Ovary (tissue), 9 donors: ENCODE data around the gene PFN4. TPM values are rescaled to one million over a fixed set of nuclear protein-coding genes. Genes with fewer than 3 reads are reported as not detected.
"Not testable (repeated sequence)": the region's sequence is repeated elsewhere in the genome, so short reads cannot be mapped to it uniquely, and the experiment has no call there.

Source experiments
- DNase-seq, 5 donors: peaks; one replicate each; pipeline ENCODE4 v3.0.0-alpha.2; 2019 to 2020
- H3K27ac ChIP-seq, 2 donors: fragments of 200-600 bp; one replicate each; pipeline versions ENCODE4 v1.5.1 to v1.8.0; 2019 to 2022
- H3K27me3 ChIP-seq: fragments of 200-600 bp; one replicate; pipeline ENCODE4 v1.8.0; 2022
- H3K36me3 ChIP-seq: fragments of 200-600 bp; sonication (generic); one replicate; pipeline ENCODE4 v1.5.1; 2019
- H3K4me1 ChIP-seq: one replicate; pipeline ENCODE4 v1.8.1; 2013; ENCODE audit warnings: mild to moderate bottlenecking, moderate library complexity; ENCODE audit not compliant: insufficient read depth
- H3K4me3 ChIP-seq: fragments of 200-600 bp; sonication (generic); one replicate; pipeline ENCODE4 v1.5.1; 2017
- H3K9me3 ChIP-seq, 2 donors: fragments of 200-600 bp in 1 of 2; sonication (generic) in 1 of 2; one replicate each; pipeline versions ENCODE4 v1.5.1 to v1.8.1; 2013 to 2019; ENCODE audit warnings: mild to moderate bottlenecking in 1 of 2, moderate library complexity in 1 of 2
- EP300 ChIP-seq: sonication (generic); formaldehyde crosslinking; IDR thresholded peaks from one replicate; pipeline ENCODE4 v1.6.1; 2017; ENCODE audit warnings: antibody characterized with exemption
- POLR2A ChIP-seq: fragments of 450-650 bp; IDR thresholded peaks from one replicate; pipeline ENCODE4 v1.6.1; 2017; ENCODE audit warnings: antibody characterized with exemption, mild to moderate bottlenecking, moderate library complexity
- WGBS, 3 donors: extraction: QIAGEN DNeasy Blood & Tissue Kit in 1 of 3; methylation state at CpG; one replicate each; pipeline versions ENCODE4 v1.1.5 to v1.1.7; 2013 to 2017; 5-methylcytosine and 5-hydroxymethylcytosine counted together
- intact Hi-C, 4 donors: fragments of 100-400 bp; cut with DNase I; formaldehyde crosslinking; loops; one replicate each; pipeline versions ENCODE4 v1.11.0 to v1.15.1; 2022 to 2023
- polyA plus RNA-seq, 2 donors: library from polyadenylated mRNA; stranded (reverse); fragments of 200-250 nt in 1 of 2; fragments of 350-450 nt in 1 of 2; fragmentation: Illumina TruSeq in 1 of 2; extraction: RNeasy Lipid Tissue Mini Kit (QIAGEN cat#74804) in 1 of 2; gene quantifications; one replicate each; pipeline ENCODE4 v1.2.3, GENCODE V29; 2013 to 2014
- total RNA-seq, 7 donors: library from RNA; depleted of rRNA in 2 of 7; stranded (reverse); fragments of >200 nt in 2 of 7; fragmentation: NEBNext Ultra II Directional in 3 of 7; extraction: Animal tissue kit (Norgen Biotek cat#: 25700) in 3 of 7; gene quantifications; one replicate each; pipeline versions ENCODE4 v1.1.0 to v1.2.4, GENCODE V29; 2016 to 2023
- TF ChIP-seq, protein P1 (sequence below), 3 donors: fragments of 450-650 bp in 2 of 3; fragments of 200-600 bp in 1 of 3; IDR thresholded peaks; one replicate each; pipeline versions ENCODE4 v1.5.1 to v1.8.0; 2016 to 2022; ENCODE audit warnings: antibody characterized with exemption in 3 of 3, mild to moderate bottlenecking in 1 of 3
- donor health status: DM: no; HTN: no; CAD: no; lungs with moderate emphysema.
- donor health status: DM: no; HTN: no; CAD: no.
- donor health status: Bipolar disorder and iron deficiency.
- donor health status: DM: yes; HTN: yes; CAD: no.
- donor health status: DM: no; HTN: no; CAD: no.
- donor health status: DM: yes; HTN: yes; CAD: no.

Gene PFN4
- total and polyA plus RNA-seq, 9 donors: 0.18 to 4.4 (median 1.1) TPM

DNA sequence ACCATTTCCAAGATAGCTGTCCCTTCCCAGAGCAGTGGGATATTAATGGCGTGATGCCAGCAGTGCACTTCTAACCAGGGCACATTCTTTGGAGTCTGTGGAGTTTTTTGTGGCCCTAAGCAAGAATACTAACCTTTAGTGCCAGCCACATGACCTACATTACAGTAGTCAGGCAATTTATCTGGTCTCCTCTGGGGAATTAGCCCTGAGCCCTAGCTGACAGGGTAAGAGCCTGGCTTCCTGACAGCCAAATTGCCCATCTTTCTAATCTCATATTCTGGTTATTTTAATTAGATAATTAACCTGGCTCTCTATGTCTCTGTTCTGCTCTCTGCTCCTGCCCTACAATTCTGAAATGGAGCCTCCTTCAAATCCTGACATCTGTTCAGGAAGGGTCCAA lies 5.2 kb downstream of the PFN4 start:
- H3K27ac ChIP-seq: no peak overlapping the region
- TF ChIP-seq POLR2A: no peak
- TF ChIP-seq, protein P1, sequence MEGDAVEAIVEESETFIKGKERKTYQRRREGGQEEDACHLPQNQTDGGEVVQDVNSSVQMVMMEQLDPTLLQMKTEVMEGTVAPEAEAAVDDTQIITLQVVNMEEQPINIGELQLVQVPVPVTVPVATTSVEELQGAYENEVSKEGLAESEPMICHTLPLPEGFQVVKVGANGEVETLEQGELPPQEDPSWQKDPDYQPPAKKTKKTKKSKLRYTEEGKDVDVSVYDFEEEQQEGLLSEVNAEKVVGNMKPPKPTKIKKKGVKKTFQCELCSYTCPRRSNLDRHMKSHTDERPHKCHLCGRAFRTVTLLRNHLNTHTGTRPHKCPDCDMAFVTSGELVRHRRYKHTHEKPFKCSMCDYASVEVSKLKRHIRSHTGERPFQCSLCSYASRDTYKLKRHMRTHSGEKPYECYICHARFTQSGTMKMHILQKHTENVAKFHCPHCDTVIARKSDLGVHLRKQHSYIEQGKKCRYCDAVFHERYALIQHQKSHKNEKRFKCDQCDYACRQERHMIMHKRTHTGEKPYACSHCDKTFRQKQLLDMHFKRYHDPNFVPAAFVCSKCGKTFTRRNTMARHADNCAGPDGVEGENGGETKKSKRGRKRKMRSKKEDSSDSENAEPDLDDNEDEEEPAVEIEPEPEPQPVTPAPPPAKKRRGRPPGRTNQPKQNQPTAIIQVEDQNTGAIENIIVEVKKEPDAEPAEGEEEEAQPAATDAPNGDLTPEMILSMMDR (IDR thresholded peaks at IDR 0.05): no peak
- no peak for TF ChIP-seq EP300
- WGBS, 3 donors: 88 to 95% (median 95%) methylated on average over 1 of the region's 1 CpG
- H3K4me1 ChIP-seq: peaks cover 1% of the 10 kb centered on the region
- no peaks in the 10 kb centered on the region for H3K27me3 ChIP-seq
- intact Hi-C loops: loop anchor here in 1 of 4 donors (5.0 kb wide), 1 partner anchor 254 kb away; no protein-coding TSS in a partner anchor
- no peak for DNase-seq
- H3K9me3 ChIP-seq: no peaks in the 10 kb centered on the region
- no peaks in the 10 kb centered on the region for H3K36me3 ChIP-seq
- H3K4me3 ChIP-seq: no peak overlapping the region

GRCh38 chr2:24115057-24115456 lies 8.1 kb downstream of the PFN4 start:
- Histone ChIP-seq H3K27ac (no peak overlapping the region), H3K27me3 (no peaks in the 10 kb centered on the region), H3K9me3 (no peaks in the 10 kb centered on the region), H3K36me3 (no peaks in the 10 kb centered on the region), H3K4me3 (no peak overlapping the region), H3K4me1 (peaks cover 7% of the 10 kb centered on the region)
- DNase-seq: no peak
- intact Hi-C loops: loop anchor here in 1 of 4 donors (5.0 kb wide), 1 partner anchor 257 kb away; no protein-coding TSS in a partner anchor
- TF ChIP-seq EP300 (no peak), POLR2A (no peak)
- TF ChIP-seq, protein P1 (IDR thresholded peaks at IDR 0.05): no peak
- WGBS, 3 donors: 5 to 10% (median 5%) methylated on average over 2 of the region's 2 CpGs

GRCh38 chr2:24111407-24111901 lies 11.7 kb downstream of the PFN4 start:
- H3K4me1 ChIP-seq: peaks cover 7% of the 10 kb centered on the region
- 8 to 20% (median 10%) methylated on average over 2 of the region's 2 CpGs for WGBS, 3 donors
- H3K27ac ChIP-seq: no peak overlapping the region
- no peak for TF ChIP-seq POLR2A
- no peak for TF ChIP-seq EP300
- TF ChIP-seq, protein P1 (IDR thresholded peaks at IDR 0.05): no peak
- H3K4me3 ChIP-seq: no peak overlapping the region
- no peaks in the 10 kb centered on the region for H3K27me3 ChIP-seq
- no peak for DNase-seq
- intact Hi-C loops: no loop called here
- H3K36me3 ChIP-seq: no peaks in the 10 kb centered on the region
- no peaks in the 10 kb centered on the region for H3K9me3 ChIP-seq

DNA sequence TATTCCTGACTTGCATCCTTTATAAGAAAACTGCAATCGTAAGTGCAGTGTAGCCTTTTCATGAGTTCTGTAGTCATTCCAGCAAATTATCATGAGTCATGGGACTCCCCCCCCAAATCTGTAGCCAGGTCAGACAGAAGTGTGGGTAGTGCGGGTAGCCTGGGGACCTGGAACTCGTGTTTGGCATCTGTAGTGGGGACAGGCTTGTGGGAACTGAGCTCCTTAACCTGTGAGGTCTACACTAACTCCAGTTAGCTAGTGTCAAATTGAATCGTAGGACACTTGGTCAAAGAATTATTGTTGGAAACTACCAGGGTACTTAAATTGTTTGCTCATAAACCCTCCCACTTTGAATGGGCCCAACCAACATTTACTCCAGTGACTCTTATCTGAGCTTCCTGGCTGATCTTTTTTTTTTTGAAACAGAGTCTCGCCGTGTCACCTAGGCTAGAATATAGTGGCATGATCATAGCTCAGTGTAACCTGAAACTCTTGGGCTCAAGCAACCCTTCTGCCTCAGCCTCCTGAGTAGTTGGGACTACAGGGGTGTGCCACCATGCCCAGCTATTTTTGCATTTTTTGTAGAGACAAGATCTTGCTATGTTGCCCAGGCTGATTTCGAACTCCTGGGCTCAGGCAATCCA lies 12.4 kb downstream of the PFN4 start:
- no peaks in the 10 kb centered on the region for H3K36me3 ChIP-seq
- DNase-seq: no peak
- no peak overlapping the region for H3K27ac ChIP-seq
- no peak overlapping the region for H3K4me3 ChIP-seq
- intact Hi-C loops: no loop called here
- 69 to 77% (median 73%) methylated on average over 7 of the region's 7 CpGs for WGBS, 3 donors
- H3K27me3 ChIP-seq: no peaks in the 10 kb centered on the region
- no peak for TF ChIP-seq POLR2A
- TF ChIP-seq, protein P1 (IDR thresholded peaks at IDR 0.05): no peak
- no peak for TF ChIP-seq EP300
- peaks cover 7% of the 10 kb centered on the region for H3K4me1 ChIP-seq
- H3K9me3 ChIP-seq: no peaks in the 10 kb centered on the region

DNA sequence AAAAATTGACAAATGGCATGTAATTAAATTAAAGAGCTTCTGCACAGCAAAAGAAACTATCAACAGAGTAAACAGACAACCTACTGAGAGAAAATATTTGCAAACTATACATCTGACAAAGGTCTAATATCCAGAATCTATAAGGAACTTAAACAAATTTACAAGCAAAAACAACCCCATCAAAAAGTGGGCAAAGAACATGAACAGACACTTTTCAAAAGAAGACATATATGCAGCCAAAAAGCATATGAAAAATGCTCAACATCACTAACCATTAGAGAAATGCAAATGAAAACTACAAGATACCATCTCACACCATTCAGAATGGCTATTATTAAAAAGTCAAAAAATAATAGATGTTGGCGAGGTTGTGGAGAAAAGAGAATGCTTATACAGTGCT lies 13.7 kb downstream of the PFN4 start:
- H3K27me3 ChIP-seq, intact Hi-C loops, H3K4me1 ChIP-seq, H3K36me3 ChIP-seq, DNase-seq, H3K9me3 ChIP-seq, H3K4me3 ChIP-seq, H3K27ac ChIP-seq: not testable (repeated sequence)
- WGBS, 3 donors: 95 to 100% (median 98%) methylated on average over 1 of the region's 1 CpG
